ENCODE data around the gene DLG3.

The DLG3 gene

DNA sequence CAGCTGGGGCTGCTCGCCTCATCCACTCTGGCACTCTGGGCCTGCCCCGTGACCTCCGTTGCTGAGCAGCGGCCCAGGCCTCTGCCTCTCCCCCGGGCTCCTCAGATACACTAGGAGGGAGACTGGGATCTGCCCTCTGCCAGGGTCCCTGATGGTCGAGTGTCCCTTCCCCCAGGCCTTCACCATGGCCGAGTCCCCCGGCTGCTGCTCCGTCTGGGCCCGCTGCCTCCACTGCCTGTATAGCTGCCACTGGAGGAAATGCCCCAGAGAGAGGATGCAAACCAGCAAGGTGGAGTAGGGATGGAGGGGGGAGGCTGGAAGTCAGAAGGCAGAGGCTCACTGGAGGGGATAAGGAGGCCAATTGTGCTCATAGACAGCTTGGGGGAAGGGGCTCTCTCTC is 19.8 kb upstream of the DLG3 start:
- Histone ChIP-seq H3K4me3 (ENCODE audit: low read length, poor library complexity, severe bottlenecking) (no peak overlapping the region), H3K9me3 (ENCODE audit: insufficient read depth, low read depth, low read length) (no peaks in the 10 kb centered on the region), H3K79me2 (ENCODE audit: insufficient read depth, low read length) (no peaks in the 10 kb centered on the region), H3F3A (ENCODE audit: low read depth) (no peaks in the 10 kb centered on the region), H2AFZ (ENCODE audit: low read length) (no peak overlapping the region), H3K4me1 (ENCODE audit: insufficient read depth, low read length, poor library complexity, severe bottlenecking) (no peaks in the 10 kb centered on the region), H3K9me2 (replicated peaks; ENCODE audit: low read depth, low read length) (no peaks in the 10 kb centered on the region), H4K20me1 (ENCODE audit: insufficient read depth, low read length, poor library complexity, severe bottlenecking) (no peaks in the 10 kb centered on the region), H3K4me2 (ENCODE audit: low read depth, low read length, poor library complexity, severe bottlenecking) (no peak overlapping the region), H3K36me3 (ENCODE audit: insufficient read depth, low read length) (peaks cover 16% of the 10 kb centered on the region; the same call in 1 of the 2 replicates), H3K9ac (ENCODE audit: low read depth, low read length, poor library complexity, severe bottlenecking) (no peak overlapping the region), H3K27me3 (ENCODE audit: insufficient read depth, low read length, poor library complexity, severe bottlenecking) (no peaks in the 10 kb centered on the region)
- TF ChIP-seq EZH2phosphoT487 (IDR thresholded peaks at IDR 0.05; ENCODE audit: borderline replicate concordance), result no peak
- TF ChIP-seq, protein P1, sequence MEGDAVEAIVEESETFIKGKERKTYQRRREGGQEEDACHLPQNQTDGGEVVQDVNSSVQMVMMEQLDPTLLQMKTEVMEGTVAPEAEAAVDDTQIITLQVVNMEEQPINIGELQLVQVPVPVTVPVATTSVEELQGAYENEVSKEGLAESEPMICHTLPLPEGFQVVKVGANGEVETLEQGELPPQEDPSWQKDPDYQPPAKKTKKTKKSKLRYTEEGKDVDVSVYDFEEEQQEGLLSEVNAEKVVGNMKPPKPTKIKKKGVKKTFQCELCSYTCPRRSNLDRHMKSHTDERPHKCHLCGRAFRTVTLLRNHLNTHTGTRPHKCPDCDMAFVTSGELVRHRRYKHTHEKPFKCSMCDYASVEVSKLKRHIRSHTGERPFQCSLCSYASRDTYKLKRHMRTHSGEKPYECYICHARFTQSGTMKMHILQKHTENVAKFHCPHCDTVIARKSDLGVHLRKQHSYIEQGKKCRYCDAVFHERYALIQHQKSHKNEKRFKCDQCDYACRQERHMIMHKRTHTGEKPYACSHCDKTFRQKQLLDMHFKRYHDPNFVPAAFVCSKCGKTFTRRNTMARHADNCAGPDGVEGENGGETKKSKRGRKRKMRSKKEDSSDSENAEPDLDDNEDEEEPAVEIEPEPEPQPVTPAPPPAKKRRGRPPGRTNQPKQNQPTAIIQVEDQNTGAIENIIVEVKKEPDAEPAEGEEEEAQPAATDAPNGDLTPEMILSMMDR (conservative IDR thresholded peaks at IDR 0.05; ENCODE audit: low read length), result no peak

DNA sequence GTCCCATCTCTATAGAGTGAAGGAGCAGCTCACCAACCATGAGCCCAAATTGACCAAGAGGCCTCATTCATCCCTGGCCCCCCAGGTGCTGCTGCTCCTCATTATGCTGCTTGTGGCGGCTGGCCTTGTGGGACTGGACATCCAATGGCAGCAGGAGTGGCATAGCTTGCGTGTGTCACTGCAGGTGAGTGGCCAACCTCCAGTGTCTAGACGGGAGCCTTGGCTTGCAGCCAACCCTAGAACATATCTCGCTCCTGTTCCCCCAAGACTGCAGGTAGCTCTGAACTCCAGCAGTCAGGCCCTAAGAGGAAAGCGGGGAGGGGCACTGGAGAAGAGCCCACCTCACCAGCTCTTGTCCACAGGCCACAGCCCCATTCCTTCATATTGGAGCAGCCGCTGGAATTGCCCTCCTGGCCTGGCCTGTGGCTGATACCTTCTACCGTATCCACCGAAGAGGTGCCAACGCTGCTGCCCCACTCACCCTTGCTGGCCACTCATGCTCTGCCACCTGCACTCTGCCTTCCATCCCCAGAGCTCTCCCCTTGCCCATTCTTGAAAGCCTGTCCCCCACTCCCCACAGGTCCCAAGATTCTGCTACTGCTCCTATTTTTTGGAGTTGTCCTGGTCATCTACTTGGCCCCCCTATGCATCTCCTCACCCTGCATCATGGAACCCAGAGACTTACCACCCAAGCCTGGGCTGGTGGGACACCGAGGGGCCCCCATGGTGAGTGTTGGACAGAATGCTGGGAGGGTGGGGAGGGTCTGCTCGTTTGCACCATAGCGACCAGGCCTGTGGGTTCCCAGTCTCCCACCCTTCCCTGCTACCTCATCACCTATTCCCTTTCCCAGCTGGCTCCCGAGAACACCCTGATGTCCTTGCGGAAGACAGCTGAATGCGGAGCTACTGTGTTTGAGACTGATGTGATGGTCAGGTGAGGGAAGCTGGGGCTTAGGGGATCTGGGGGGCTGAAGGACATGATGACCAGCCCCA is 18.1 kb upstream of the DLG3 start:
- no peaks in the 10 kb centered on the region for H3K9me2 ChIP-seq (replicated peaks; ENCODE audit: low read depth, low read length)
- H3F3A ChIP-seq (ENCODE audit: low read depth), result no peaks in the 10 kb centered on the region
- no peak for TF ChIP-seq EZH2phosphoT487 (IDR thresholded peaks at IDR 0.05; ENCODE audit: borderline replicate concordance)
- TF ChIP-seq, protein P1 (conservative IDR thresholded peaks at IDR 0.05; ENCODE audit: low read length), result no peak
- no peak overlapping the region for H3K9ac ChIP-seq (ENCODE audit: low read depth, low read length, poor library complexity, severe bottlenecking)
- H4K20me1 ChIP-seq (ENCODE audit: insufficient read depth, low read length, poor library complexity, severe bottlenecking), result no peaks in the 10 kb centered on the region
- H3K36me3 ChIP-seq (ENCODE audit: insufficient read depth, low read length), result no peaks in the 10 kb centered on the region
- H3K4me1 ChIP-seq (ENCODE audit: insufficient read depth, low read length, poor library complexity, severe bottlenecking), result no peaks in the 10 kb centered on the region
- H3K79me2 ChIP-seq (ENCODE audit: insufficient read depth, low read length), result no peaks in the 10 kb centered on the region
- no peak overlapping the region for H2AFZ ChIP-seq (ENCODE audit: low read length)
- no peak overlapping the region for H3K4me2 ChIP-seq (ENCODE audit: low read depth, low read length, poor library complexity, severe bottlenecking)
- no peak overlapping the region for H3K4me3 ChIP-seq (ENCODE audit: low read length, poor library complexity, severe bottlenecking)
- no peaks in the 10 kb centered on the region for H3K9me3 ChIP-seq (ENCODE audit: insufficient read depth, low read depth, low read length)
- H3K27me3 ChIP-seq (ENCODE audit: insufficient read depth, low read length, poor library complexity, severe bottlenecking), result no peaks in the 10 kb centered on the region

DNA sequence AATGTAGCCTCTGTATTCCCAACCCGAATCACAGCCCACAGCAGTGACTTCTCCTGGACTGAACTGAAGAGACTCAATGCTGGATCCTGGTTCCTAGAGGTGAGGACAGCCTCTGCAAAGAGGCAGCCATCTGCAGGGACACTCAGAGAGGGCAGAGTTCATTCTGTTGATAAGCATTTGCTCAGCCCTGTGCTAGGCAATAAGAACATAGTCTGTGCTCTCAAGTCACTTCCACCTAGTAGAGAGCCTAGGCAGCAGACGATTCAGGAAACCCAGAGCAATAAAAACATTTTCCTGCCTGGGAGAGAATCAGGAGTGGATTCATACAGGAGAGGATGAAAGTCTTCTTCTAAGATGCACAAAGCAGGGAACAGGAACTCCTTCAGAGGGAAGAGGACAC is 17.3 kb upstream of the DLG3 start:
- H3K36me3 ChIP-seq (ENCODE audit: insufficient read depth, low read length), result no peaks in the 10 kb centered on the region
- no peak for TF ChIP-seq EZH2phosphoT487 (IDR thresholded peaks at IDR 0.05; ENCODE audit: borderline replicate concordance)
- TF ChIP-seq, protein P1 (conservative IDR thresholded peaks at IDR 0.05; ENCODE audit: low read length), result no peak
- H3K79me2 ChIP-seq (ENCODE audit: insufficient read depth, low read length), result no peaks in the 10 kb centered on the region
- no peak overlapping the region for H2AFZ ChIP-seq (ENCODE audit: low read length)
- H3K9me2 ChIP-seq (replicated peaks; ENCODE audit: low read depth, low read length), result no peaks in the 10 kb centered on the region
- H3K4me3 ChIP-seq (ENCODE audit: low read length, poor library complexity, severe bottlenecking), result no peak overlapping the region
- H3K27me3 ChIP-seq (ENCODE audit: insufficient read depth, low read length, poor library complexity, severe bottlenecking), result no peaks in the 10 kb centered on the region
- no peaks in the 10 kb centered on the region for H3F3A ChIP-seq (ENCODE audit: low read depth)
- H3K4me1 ChIP-seq (ENCODE audit: insufficient read depth, low read length, poor library complexity, severe bottlenecking), result no peaks in the 10 kb centered on the region
- H3K4me2 ChIP-seq (ENCODE audit: low read depth, low read length, poor library complexity, severe bottlenecking), result no peak overlapping the region
- no peaks in the 10 kb centered on the region for H4K20me1 ChIP-seq (ENCODE audit: insufficient read depth, low read length, poor library complexity, severe bottlenecking)
- H3K9me3 ChIP-seq (ENCODE audit: insufficient read depth, low read depth, low read length), result no peaks in the 10 kb centered on the region
- H3K9ac ChIP-seq (ENCODE audit: low read depth, low read length, poor library complexity, severe bottlenecking), result no peak overlapping the region
